ENCODE data around the gene RPRD1B.

The RPRD1B gene

GRCh38 chr20:38033330-38034107, at the start of gene RPRD1B, which contains the start of gene TTI1:
Gene RPRD1B, plus strand, starts transcription at chr20:38033746. Its CDS starts 202 bp downstream, at chr20:38033948.
Gene TTI1, minus strand, starts transcription at chr20:38033456. Its CDS starts 19,640 bp downstream, at chr20:38013816.
- DNase-seq, result peak; percentile 70

GRCh38 chr20:37984018-37984785, 49.3 kb upstream of the RPRD1B start:
- DNase-seq, result peak; percentile 56

GRCh38 chr20:37986044-37986858, 47.3 kb upstream of the RPRD1B start:
- no peak for DNase-seq

DNA sequence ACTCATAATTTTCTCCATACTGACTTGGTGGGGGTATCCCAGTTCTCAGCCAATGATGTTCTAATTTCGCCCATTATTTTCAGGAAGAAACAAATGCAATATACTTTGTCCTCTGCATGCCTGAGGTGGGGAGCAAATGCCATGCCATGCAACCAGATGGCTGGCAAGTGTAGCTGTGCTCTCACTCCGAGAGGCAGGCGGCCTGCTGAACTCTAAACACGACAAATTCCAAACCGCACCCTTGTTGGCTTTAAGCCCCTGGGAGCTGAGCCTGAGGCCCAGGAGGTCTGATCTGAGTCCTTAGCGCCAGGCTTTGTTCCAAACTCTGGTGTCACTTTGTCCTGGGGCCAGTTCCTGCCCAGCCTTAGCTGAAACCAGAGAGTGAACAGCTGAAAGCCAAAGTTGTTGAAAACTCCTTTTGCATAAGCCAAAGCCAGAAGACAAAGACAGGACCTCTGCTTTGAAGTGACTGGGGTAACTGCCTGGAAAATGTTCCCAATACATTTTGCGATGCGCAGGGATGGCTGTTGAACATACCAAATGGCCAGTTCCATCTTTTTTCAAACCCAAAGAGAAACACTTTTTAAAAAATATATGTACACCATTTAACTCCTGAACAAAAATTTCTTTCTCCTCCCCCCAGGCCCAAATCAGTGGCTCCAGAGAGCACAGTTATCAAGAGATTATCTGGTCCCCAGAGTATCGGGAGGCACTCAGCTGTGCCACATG, 46.5 kb upstream of the RPRD1B start:
- DNase-seq, result no peak

DNA sequence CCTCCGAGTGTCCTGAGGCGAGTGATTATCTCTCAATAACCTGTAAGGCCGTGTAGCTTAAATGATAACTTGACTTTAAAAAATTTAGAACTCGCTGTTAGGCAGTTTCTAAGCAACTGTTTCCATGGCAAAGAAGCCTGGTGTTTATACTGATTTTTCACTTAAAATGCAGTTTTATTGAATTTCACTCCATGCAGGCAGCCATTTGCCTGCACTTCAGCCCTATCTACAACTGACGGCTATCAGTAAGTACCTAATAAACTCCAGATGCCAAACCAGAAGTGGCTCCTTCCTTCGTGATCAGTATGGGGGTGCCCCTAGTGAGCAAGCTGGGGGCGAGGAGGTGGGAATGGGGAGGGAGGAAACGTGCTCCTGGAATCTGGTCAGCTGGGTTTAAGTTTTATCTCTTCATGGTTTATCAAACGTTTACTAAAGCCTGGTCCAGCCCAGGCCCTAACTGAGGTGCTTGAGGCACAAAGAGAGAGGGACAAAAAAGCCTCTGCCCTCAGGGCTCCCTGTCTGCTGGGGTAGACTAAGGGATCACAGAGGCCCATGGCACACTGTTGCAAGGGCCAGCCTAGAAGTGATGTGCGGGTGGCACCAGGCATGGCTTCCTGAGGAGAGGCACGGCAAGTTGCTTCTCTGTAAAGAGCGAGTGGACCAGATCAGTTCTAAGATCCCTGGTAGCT, 45.8 kb upstream of the RPRD1B start:
- DNase-seq, result no peak

GRCh38 chr20:37988306-37988954, 45.1 kb upstream of the RPRD1B start:
- DNase-seq, result no peak

- no peak for DNase-seq
These were observed 43.8 kb upstream of the RPRD1B start for GRCh38 chr20:37989601-37990295.

- no peak for DNase-seq
These were observed 42.9 kb upstream of the RPRD1B start for GRCh38 chr20:37990571-37991151.

- no peak for DNase-seq
These were observed 42.2 kb upstream of the RPRD1B start for GRCh38 chr20:37991157-37991866.

DNA sequence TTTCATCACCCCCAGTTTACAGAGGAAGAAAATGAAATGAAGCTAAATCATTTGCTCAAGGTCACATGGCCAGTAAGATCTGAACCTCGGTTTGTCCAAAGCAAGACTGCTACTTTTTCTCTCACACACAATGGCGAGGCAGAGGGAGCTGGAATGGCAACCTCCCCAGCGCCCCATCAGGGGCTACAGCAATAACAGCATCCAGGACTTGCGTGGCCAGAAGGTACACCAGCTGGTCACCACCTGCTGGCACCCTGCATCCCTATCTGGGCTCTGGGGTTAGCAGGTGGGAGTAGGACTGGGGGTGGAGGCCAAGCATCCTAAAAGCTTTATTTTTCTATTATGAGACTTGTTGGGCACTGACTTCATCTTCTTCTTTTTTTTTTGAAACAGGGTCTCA, 41.6 kb upstream of the RPRD1B start:
- no peak for DNase-seq

DNA sequence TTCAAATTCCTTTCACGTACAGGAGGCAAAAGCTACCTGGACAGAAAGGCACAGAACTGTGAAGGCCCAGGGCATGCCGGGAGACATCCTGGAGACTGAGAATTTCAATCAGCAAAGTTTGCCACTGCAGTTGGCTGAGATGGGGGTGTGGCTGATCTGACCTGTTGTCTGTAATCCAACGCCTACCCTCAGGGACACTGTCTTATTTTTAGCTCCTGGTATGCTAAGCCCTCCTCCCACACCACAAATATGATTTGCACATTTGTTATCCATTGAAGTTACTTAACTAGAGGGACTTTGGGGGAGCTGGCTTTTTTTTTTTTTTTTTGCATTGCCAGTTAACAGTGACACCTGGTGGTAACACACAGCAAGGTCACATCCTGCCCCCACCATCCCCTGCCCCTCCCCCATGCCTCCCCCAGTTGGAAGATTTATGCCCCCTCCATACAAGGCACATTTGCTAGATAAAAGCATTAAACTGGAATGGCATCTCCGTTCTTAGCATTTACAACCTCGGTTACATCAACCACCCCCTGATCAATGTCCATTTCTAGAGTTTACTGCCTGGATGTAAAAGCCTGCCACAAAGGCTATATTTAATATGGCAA, 40.6 kb upstream of the RPRD1B start:
- DNase-seq, result no peak

DNA sequence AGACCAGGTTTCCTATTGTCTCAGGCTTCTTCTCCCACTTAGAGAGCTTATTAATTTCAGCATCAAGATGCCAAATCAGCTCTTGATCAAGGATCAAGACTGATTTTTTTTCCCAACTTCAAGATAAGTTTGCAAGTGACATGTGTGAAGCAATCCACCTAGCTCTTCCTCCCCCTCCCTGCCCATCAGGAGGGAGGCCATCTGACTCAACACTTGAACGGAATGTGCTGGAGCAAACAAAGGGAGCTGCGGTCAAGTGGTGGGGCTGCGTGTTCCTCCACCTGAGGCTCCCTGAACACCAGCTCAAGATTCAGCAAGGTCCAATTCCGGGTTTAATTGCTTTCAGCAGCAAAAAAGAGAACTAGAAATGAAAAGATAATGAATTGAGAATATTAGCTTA, 39.0 kb upstream of the RPRD1B start:
- peak; percentile 62 for DNase-seq

DNA sequence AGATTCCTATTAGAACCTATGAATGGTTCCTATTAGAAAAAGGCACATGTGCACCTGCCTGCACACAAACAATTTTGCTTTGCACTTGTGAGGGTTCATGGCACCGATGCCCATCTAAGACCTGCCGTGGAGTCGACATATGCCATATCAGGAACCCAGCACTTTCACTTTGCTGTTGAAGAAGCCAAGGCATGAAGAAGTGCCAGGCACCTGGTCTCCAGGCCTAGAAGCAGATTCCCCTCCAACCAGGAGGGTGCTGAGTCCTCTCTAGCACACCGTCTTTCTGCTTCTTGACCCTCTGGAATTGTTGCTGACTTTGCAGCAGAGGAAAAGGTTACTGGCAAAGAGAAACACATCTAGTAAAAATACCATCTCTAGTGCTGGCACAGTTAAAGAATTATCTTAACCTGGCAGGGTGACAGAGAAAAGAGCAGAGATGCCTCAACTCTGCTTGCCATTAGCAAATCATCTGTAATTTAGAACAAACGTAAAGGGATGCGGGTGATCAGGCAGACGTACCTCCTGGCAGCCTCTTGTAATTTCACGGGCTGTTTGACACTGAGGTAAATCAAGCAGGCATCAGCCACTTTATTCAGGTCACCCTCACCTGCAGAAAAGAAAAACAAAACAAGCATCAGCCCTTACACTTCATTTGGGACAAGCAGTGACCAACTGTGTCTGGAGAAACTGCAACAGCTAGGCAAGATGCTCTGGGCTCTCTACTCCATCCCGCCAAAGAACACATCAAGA, 37.5 kb upstream of the RPRD1B start:
- peak; percentile 74 for DNase-seq

- no peak for DNase-seq
These were observed 36.0 kb upstream of the RPRD1B start for GRCh38 chr20:37997516-37997915.

DNA sequence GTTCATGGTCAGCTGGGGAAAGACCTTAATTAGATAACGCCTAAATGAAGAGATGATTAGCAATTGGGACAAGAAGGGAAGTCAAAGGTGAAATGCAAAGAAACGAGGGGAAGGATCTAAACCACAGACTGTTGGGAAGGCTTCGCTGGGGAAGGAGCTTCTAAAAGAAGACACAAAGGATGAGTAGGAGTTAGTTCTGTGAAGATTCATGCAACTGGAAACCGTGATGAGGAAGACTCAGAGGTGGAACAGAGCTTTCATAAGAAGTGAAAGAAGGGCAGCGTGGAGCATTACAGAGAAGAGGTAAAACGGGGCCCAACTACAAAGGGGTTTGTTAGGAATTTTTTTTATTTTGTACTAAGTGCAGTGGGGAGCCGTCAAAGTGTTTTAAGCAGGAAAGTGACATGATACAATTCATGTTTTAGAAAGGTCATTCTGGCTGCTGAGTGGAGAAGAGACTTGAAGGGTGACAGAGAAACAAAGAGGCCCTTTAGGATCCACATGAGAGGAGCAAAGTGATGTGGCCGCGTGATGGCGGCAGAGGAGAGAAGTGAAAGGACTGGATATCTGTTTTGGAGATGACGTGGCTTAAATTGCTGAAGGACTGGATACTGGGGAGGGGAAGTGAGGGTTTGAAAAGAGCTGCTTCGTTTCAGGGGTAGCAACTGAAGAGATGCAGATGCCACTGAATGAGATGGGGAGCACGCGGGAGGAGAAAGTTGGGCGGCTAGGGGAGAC, 33.9 kb upstream of the RPRD1B start:
- no peak for DNase-seq

DNA sequence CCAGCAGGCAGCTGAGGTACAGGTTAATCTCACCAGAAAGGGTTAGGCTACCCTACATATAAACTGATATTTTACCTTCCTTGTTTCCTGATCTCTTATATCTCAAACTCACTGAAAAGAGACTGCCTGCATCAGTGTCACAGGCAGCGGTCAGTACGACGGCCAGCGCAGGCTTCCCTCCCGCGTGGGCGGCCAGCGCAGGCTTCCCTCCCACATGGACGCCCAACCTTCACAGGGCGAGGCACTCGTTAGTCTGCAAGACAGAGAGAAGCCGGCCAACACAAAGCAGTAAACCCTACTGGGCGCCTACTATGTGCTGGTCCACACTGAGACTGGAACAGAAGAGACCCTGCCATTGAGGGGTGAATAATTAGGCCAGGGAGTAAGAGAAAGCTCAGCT, 33.3 kb upstream of the RPRD1B start:
- DNase-seq, result no peak

GRCh38 chr20:38001173-38001875, 32.2 kb upstream of the RPRD1B start:
- no peak for DNase-seq

All from DMS79 (cell line).